NB4 (cell line): ENCODE measurements around the gene HMG20B.

Source experiments
- DNase-seq: peaks from one replicate; pipeline ENCODE4 v3.0.0; 2010; ENCODE audit warnings: low read depth
- H3K4me3 ChIP-seq: one replicate; pipeline ENCODE4 v1.5.1; 2011; ENCODE audit warnings: mild to moderate bottlenecking, low read depth, low read length, moderate library complexity
- CTCF ChIP-seq: IDR thresholded peaks from one replicate; pipeline ENCODE4 v1.5.1; 2012; ENCODE audit warnings: low read depth, low read length
- MYC ChIP-seq: IDR thresholded peaks from 2 replicates; pipeline ENCODE4 v1.6.1; 2011; ENCODE audit warnings: low read depth, low read length
- POLR2A ChIP-seq: IDR thresholded peaks from 2 replicates; pipeline ENCODE4 v1.6.1; 2011; ENCODE audit warnings: mild to moderate bottlenecking; ENCODE audit not compliant: insufficient read length; ENCODE audit errors: extremely low read depth
- TF ChIP-seq, protein P1 (sequence below): IDR thresholded peaks from 2 replicates; pipeline ENCODE4 v1.6.1; 2011; ENCODE audit warnings: low read depth, low read length

Gene HMG20B

DNA sequence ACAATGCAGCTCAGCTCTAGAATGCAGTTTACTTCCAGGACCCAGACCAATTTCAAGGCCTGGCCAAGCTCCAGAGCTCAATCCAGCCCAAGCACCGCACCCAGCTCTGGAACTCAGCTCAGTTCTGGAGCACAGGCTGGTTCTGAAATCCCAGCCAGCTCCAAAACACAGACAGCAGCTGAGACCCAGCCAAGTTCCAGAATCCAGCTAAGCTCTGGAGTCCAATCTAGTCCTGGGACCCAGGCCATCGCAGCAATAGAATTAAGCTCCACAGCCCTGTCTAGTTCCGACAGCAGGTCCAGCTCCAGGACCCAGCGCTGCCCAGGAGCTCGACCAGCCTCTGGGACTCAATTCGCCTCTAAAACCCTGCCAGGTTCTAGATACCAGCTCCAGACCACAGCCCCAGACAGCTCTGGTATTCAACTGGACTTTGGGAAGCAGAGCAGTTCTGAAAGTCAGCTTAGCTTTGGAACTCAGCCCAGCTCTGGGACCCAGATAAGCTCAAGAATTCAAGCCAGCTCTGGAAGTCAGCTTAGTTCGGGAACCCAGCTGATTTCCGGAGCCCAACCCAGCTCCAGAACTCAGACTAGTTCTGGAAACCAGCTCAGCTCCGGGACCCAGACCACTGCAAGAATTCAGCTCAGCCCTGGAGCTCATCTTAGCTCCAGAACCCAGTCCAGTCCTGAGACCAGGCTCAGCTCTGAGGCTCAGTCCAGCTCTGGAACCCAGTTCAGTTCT lies 19.3 kb downstream of the HMG20B start:
- TF ChIP-seq, protein P1, sequence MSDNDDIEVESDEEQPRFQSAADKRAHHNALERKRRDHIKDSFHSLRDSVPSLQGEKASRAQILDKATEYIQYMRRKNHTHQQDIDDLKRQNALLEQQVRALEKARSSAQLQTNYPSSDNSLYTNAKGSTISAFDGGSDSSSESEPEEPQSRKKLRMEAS: no peak
- TF ChIP-seq CTCF: no peak
- TF ChIP-seq POLR2A: no peak
- TF ChIP-seq MYC: no peak
- DNase-seq: no peak
- H3K4me3 ChIP-seq: no peak overlapping the region

DNA sequence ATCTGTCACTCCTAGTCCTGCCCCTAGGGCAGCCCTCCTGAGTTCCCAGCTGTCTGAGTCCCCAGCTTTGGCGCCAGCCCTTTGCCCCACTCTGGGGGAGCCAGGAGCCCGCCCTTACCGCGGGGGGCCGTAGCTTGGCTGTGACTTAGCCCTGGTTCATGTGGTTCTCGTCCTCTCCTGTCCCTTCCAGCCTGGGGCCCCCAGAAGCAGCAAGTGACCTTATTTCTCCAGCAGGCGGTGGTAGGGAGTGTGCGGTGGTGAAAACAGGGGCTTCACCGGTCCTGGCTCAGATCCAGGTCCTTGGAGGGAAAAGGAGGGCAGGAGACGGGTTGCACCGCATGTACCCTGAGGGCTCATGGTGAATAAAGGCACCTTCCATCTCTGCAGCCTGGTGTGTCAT lies 20.4 kb downstream of the HMG20B start:
- no peak for DNase-seq
- TF ChIP-seq, protein P1: no peak
- no peak overlapping the region for H3K4me3 ChIP-seq

GRCh38 chr19:3595521-3596061 lies 22.8 kb downstream of the HMG20B start:
- no peak overlapping the region for H3K4me3 ChIP-seq
- TF ChIP-seq MYC: no peak
- TF ChIP-seq, protein P1: no peak
- no peak for TF ChIP-seq POLR2A
- TF ChIP-seq CTCF: no peak
- no peak for DNase-seq

- TF ChIP-seq CTCF (peak; percentile 18), MYC (no peak)
- H3K4me3 ChIP-seq: no peak overlapping the region
- DNase-seq: no peak
These were observed 27.0 kb downstream of the HMG20B start for GRCh38 chr19:3599776-3600187.

GRCh38 chr19:3601021-3601420 lies 28.3 kb downstream of the HMG20B start:
- DNase-seq: no peak
- H3K4me3 ChIP-seq: no peak overlapping the region
- TF ChIP-seq, protein P1: no peak
- no peak for TF ChIP-seq MYC
- TF ChIP-seq CTCF: no peak
- TF ChIP-seq POLR2A: no peak

DNA sequence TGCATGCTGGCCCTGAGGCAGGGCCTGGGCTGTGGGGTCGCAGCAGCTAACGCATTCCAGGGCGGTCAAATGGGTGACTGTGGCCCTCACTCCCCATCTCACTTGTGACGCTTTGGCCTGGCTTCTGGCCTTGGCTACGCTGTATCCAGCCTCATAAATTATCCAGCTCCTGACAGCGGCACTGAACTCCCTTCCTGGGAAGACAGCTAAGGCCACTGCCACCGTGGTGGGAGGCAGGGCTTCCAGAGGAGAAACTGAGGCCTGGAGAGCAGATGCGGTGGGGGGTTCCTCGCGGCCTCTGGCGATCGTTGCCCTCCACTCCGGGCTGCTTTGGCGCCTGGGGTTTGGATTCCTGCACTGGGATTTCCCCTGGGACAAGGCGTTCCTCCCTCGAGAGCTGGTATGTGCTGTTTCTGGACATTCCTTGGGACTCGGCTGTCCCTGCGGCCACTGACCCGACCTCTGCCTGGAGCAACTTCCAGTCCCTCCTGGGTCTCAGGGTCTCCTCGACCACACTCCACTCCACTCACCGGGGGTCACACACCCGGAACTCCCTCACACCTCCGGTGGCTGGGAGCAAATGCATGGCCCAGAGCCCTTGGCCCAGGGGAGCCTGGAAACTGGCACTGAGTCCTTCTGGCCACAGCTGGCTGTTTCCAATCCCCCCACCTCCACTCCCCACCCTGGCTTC lies 30.5 kb downstream of the HMG20B start:
- no peak for DNase-seq
- TF ChIP-seq, protein P1: no peak
- TF ChIP-seq MYC (no peak), CTCF (no peak), POLR2A (no peak)
- no peak overlapping the region for H3K4me3 ChIP-seq
